Measurements from ENCODE around the gene PDLIM5. TPM values are rescaled to one million over a fixed set of nuclear protein-coding genes. Genes with fewer than 3 reads are reported as not detected.
"Not testable (repeated sequence)": the region's sequence is repeated elsewhere in the genome, so short reads cannot be mapped to it uniquely, and the experiment has no call there.

Gene PDLIM5
- total RNA-seq, 1 donor from 2014 or later = 60.7 TPM

- Mint-ChIP-seq H3K4me1 (peaks cover 9% of the 10 kb centered on the region), H3K36me3 (peaks cover 9% of the 10 kb centered on the region), H3K27me3 (ENCODE audit: low read depth) (no peaks in the 10 kb centered on the region), H3K4me3 (no peak overlapping the region), H3K27ac (no peak overlapping the region), H3K9me3 (peaks cover 15% of the 10 kb centered on the region)
- no peak for DNase-seq (ENCODE audit: low spot score in 2 of 2, unreplicated experiment in 2 of 2)
- TF ChIP-seq, protein P1, sequence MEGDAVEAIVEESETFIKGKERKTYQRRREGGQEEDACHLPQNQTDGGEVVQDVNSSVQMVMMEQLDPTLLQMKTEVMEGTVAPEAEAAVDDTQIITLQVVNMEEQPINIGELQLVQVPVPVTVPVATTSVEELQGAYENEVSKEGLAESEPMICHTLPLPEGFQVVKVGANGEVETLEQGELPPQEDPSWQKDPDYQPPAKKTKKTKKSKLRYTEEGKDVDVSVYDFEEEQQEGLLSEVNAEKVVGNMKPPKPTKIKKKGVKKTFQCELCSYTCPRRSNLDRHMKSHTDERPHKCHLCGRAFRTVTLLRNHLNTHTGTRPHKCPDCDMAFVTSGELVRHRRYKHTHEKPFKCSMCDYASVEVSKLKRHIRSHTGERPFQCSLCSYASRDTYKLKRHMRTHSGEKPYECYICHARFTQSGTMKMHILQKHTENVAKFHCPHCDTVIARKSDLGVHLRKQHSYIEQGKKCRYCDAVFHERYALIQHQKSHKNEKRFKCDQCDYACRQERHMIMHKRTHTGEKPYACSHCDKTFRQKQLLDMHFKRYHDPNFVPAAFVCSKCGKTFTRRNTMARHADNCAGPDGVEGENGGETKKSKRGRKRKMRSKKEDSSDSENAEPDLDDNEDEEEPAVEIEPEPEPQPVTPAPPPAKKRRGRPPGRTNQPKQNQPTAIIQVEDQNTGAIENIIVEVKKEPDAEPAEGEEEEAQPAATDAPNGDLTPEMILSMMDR (IDR thresholded peaks at IDR 0.05; ENCODE audit: unreplicated experiment) = no peak
These were observed 17.6 kb downstream of the PDLIM5 start for GRCh38 chr4:94469221-94469784.

DNA sequence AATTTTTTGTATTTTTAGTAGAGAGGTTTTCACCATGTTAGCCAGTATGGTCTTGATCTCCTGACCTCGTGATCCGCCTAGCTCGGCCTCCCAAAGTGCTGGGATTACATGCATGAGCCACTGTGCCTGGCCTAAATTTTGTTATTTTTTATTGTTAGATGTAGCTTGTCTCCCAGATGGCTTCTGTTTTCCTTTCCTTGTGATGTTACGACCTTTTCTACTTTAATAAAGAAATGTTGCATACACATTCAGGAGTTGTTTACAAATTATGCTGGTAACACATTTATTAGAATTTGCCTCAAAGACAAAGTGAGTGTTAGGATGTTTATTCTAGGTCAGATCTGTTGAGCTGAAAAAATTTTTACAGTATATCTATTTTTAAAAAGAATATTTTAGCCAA, 18.4 kb downstream of the PDLIM5 start:
- Mint-ChIP-seq H3K36me3 (peaks cover 9% of the 10 kb centered on the region), H3K9me3 (peaks cover 15% of the 10 kb centered on the region), H3K4me3 (no peak overlapping the region), H3K4me1 (peaks cover 6% of the 10 kb centered on the region), H3K27ac (no peak overlapping the region), H3K27me3 (ENCODE audit: low read depth) (no peaks in the 10 kb centered on the region)
- TF ChIP-seq, protein P1 (IDR thresholded peaks at IDR 0.05; ENCODE audit: unreplicated experiment) = no peak
- no peak for DNase-seq (ENCODE audit: low spot score in 2 of 2, unreplicated experiment in 2 of 2)

GRCh38 chr4:94470782-94471181, 19.0 kb downstream of the PDLIM5 start:
- H3K4me1 Mint-ChIP-seq; DNase-seq (ENCODE audit: low spot score in 2 of 2, unreplicated experiment in 2 of 2); H3K27me3 Mint-ChIP-seq (ENCODE audit: low read depth); H3K27ac Mint-ChIP-seq; H3K4me3 Mint-ChIP-seq; H3K36me3 Mint-ChIP-seq: not testable (repeated sequence)
- H3K9me3 Mint-ChIP-seq = peaks cover 15% of the 10 kb centered on the region

DNA sequence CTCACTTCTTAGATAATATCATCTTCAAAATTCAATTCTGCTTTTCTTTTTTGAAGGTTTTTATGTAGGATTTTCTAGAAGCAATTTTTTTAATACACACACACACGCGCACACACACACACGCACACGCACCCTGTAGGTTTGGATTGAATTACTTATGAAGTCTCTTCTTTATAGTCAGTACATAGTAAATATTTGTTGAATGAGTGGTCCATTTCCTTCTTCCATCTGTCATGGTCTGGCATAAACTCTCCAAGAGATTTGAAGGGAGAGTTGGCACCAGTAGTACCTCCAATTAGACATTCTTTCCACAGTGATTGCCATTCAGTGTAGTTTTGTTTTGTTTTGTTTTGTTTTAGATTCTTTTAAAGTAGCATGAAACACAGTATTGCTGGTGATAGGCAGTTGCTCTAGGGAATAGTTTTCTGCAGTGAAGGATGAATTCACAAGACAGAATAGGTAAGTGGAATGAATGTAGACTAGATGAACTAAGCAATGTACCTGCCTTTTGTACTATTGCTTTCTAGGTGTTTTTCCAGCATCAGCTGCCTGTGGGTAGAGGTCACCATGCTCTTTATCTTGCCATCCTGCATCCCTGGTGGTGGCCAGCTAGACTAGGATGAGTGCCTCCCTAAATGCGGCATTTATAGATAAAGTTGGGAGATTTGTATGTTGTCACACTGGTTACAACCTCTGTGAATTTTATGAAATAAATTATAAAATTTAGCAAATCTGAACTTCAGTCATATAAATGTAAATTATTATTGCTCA, 20.5 kb downstream of the PDLIM5 start:
- peaks cover 9% of the 10 kb centered on the region for H3K36me3 Mint-ChIP-seq
- peaks cover 7% of the 10 kb centered on the region for H3K4me1 Mint-ChIP-seq
- DNase-seq (ENCODE audit: low spot score in 2 of 2, unreplicated experiment in 2 of 2) = no peak
- TF ChIP-seq, protein P1 (IDR thresholded peaks at IDR 0.05; ENCODE audit: unreplicated experiment) = no peak
- H3K4me3 Mint-ChIP-seq = no peak overlapping the region
- no peak overlapping the region for H3K27ac Mint-ChIP-seq
- peaks cover 15% of the 10 kb centered on the region for H3K9me3 Mint-ChIP-seq
- no peaks in the 10 kb centered on the region for H3K27me3 Mint-ChIP-seq (ENCODE audit: low read depth)

DNA sequence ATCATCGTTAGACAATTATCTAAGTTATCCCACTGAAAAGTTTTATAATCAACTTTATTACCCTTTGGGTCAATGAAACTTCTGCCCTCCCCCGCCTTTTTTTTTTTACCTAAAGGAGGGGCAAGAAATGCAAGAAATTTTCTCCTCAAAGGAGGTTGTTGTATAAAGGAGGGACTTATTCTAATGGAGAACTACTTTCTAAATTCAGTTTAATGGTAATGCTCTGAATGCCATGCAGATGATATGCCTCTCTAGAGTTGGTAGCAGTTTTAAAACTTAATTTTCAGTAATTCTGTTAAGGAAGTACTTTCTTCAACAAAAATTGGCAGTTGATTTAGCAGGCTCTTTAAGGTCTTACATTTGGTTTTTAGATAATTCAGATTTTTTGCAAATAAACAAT, 23.3 kb downstream of the PDLIM5 start:
- Mint-ChIP-seq H3K36me3 (peaks cover 5% of the 10 kb centered on the region), H3K4me1 (peaks cover 7% of the 10 kb centered on the region), H3K27ac (no peak overlapping the region), H3K27me3 (ENCODE audit: low read depth) (no peaks in the 10 kb centered on the region), H3K9me3 (peaks cover 9% of the 10 kb centered on the region), H3K4me3 (no peak overlapping the region)
- TF ChIP-seq, protein P1 (IDR thresholded peaks at IDR 0.05; ENCODE audit: unreplicated experiment) = no peak
- DNase-seq (ENCODE audit: low spot score in 2 of 2, unreplicated experiment in 2 of 2) = no peak

- Mint-ChIP-seq H3K27me3 (ENCODE audit: low read depth) (no peaks in the 10 kb centered on the region), H3K27ac (no peak overlapping the region), H3K4me3 (no peak overlapping the region), H3K4me1 (peaks cover 10% of the 10 kb centered on the region), H3K36me3 (no peaks in the 10 kb centered on the region), H3K9me3 (peaks cover 2% of the 10 kb centered on the region)
- TF ChIP-seq, protein P1 (IDR thresholded peaks at IDR 0.05; ENCODE audit: unreplicated experiment) = no peak
- DNase-seq (ENCODE audit: low spot score in 2 of 2, unreplicated experiment in 2 of 2) = no peak
These were observed 24.1 kb downstream of the PDLIM5 start for GRCh38 chr4:94475794-94476193.

Measured in mesothelial cell of epicardium (in vitro differentiated cells).